ENCODE data around the gene PHF12. TPM values are rescaled to one million over a fixed set of nuclear protein-coding genes. Genes with fewer than 3 reads are reported as not detected.

The PHF12 gene
- polyA plus RNA-seq, 2 of the 4 experiments (the other 2 are of a cell fraction), result 25.3 to 29.9 TPM

- DNase-seq (ENCODE audit: low read depth in 1 of 2, low spot score in 1 of 2) (no peak), ATAC-seq (no peak), FAIRE-seq (no peak)
- Histone ChIP-seq H3K4me2 (no peak overlapping the region), H3K9me3 (no peaks in the 10 kb centered on the region), H3K27ac (no peak overlapping the region), H3K4me1 (peaks cover 7% of the 10 kb centered on the region), H3K4me3 (no peak overlapping the region)
- WGBS (ENCODE audit: missing lambda C conversion rate), result 83% methylated on average over 1 of the region's 1 CpG
- CTCF ChIA-PET, result interaction anchor here (0.6 to 9.9 kb wide), 9 partner anchors 9 to 164 kb away, joined by 3 to 54 read pairs (median 7); partner anchors contain the start of gene DHRS13
- POLR2A ChIA-PET, result no interaction called here
- TF ChIP-seq ZC3H11A (IDR thresholded peaks at IDR 0.05), result no peak
- no peak for TF ChIP-seq POLR2A (IDR thresholded peaks at IDR 0.05; ENCODE audit: low read length)
- TF ChIP-seq RNF2 (IDR thresholded peaks at IDR 0.05; ENCODE audit: borderline replicate concordance, low read depth), result no peak
- TF ChIP-seq REST (IDR thresholded peaks at IDR 0.05), result no peak
- TF ChIP-seq, protein P1, sequence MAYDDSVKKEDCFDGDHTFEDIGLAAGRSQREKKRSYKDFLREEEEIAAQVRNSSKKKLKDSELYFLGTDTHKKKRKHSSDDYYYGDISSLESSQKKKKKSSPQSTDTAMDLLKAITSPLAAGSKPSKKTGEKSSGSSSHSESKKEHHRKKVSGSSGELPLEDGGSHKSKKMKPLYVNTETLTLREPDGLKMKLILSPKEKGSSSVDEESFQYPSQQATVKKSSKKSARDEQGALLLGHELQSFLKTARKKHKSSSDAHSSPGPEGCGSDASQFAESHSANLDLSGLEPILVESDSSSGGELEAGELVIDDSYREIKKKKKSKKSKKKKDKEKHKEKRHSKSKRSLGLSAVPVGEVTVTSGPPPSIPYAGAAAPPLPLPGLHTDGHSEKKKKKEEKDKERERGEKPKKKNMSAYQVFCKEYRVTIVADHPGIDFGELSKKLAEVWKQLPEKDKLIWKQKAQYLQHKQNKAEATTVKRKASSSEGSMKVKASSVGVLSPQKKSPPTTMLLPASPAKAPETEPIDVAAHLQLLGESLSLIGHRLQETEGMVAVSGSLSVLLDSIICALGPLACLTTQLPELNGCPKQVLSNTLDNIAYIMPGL (CRISPR knock-in tag; IDR thresholded peaks at IDR 0.05; ENCODE audit: borderline replicate concordance), result no peak
These were observed 60.1 kb downstream of the PHF12 start for GRCh38 chr17:28891201-28891600.

DNA sequence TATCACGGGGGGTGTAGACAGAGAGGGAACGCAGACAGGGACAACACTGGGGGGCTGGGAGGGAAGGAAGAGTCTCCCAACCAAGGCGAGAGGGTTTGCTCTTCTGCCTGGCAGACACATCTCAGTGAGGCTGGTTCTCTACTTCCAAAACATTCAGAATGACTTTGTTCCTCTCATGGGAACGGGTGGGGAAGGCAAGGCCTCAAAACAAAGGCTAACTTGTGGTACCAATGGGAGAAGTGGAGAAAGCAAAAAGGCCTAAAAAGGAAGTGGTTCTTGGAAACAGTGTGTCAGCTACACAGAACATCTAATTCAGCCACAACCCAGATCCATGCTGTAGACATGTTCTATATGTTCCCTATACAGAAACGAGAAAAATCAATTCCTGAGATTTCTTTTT lies 61.3 kb downstream of the PHF12 start:
- no peak for FAIRE-seq
- Histone ChIP-seq H3K27ac (no peak overlapping the region), H3K4me3 (no peak overlapping the region), H3K4me2 (no peak overlapping the region), H3K9me3 (no peaks in the 10 kb centered on the region), H3K4me1 (no peaks in the 10 kb centered on the region)
- CTCF ChIA-PET, result interaction anchor here (0.7 to 9.9 kb wide), 5 partner anchors 11 to 255 kb away, joined by 3 to 54 read pairs (median 13); partner anchors contain the start of gene DHRS13
- WGBS (ENCODE audit: missing lambda C conversion rate), result 88% methylated on average over 5 of the region's 5 CpGs
- TF ChIP-seq POLR2AphosphoS2 (conservative IDR thresholded peaks at IDR 0.05; ENCODE audit: low read length), result no peak
- POLR2A ChIA-PET, result no interaction called here
- ATAC-seq, result no peak
- no peak for DNase-seq (ENCODE audit: low read depth in 1 of 2, low spot score in 1 of 2)

DNA sequence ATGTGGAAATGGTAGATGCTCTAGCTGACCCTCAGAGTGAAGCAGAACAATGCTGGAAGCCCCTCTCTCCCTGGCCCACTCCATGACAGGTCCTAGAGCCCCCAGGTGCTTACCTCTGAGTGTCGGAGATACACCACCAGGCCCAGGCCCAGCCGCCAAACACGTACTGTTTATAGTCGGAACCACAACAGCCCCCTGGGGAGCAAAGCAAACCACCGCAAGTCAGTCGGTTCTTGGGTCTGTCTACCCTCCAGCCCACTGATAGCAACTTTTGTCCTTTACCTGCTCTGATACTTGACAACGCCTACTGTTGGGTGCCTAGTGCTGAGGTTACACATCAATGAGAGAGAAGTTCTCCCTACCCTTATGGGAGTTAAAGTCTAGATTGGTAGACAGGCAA lies 62.5 kb downstream of the PHF12 start:
- WGBS (ENCODE audit: missing lambda C conversion rate), result 90% methylated on average over 7 of the region's 7 CpGs
- ChIA-PET CTCF (interaction anchor here (0.7 to 9.9 kb wide), 3 partner anchors 10 to 81 kb away, joined by 3 to 54 read pairs (median 13); partner anchors contain the start of gene DHRS13), POLR2A (no interaction called here)
- TF ChIP-seq EHMT2 (IDR thresholded peaks at IDR 0.05; ENCODE audit: low read depth), result no peak
- no peak for TF ChIP-seq ZFP36 (IDR thresholded peaks at IDR 0.05; ENCODE audit: borderline replicate concordance, partially characterized antibody)
- TF ChIP-seq NR3C1 (IDR thresholded peaks at IDR 0.05), result no peak
- no peak for TF ChIP-seq HOXA7 (CRISPR knock-in tag; IDR thresholded peaks at IDR 0.05)
- no peak overlapping the region for H3K4me3 ChIP-seq
- DNase-seq (ENCODE audit: low read depth in 1 of 2, low spot score in 1 of 2), result no peak
- no peak overlapping the region for H3K27ac ChIP-seq
- H3K4me1 ChIP-seq, result no peaks in the 10 kb centered on the region
- H3K9me3 ChIP-seq, result no peaks in the 10 kb centered on the region
- no peak for ATAC-seq
- no peak for FAIRE-seq
- no peak overlapping the region for H3K4me2 ChIP-seq

- no peaks in the 10 kb centered on the region for H3K4me1 ChIP-seq
- ChIA-PET POLR2A (no interaction called here), CTCF (interaction anchor here (0.9 to 9.9 kb wide), 4 partner anchors 9 to 161 kb away, joined by 3 to 54 read pairs (median 4); partner anchors contain the start of gene DHRS13)
- H3K4me3 ChIP-seq, result no peak overlapping the region
- FAIRE-seq (no peak), ATAC-seq (no peak), DNase-seq (ENCODE audit: low read depth in 1 of 2, low spot score in 1 of 2) (no peak)
- H3K9me3 ChIP-seq, result no peaks in the 10 kb centered on the region
- WGBS (ENCODE audit: missing lambda C conversion rate), result 89% methylated on average over 12 of the region's 12 CpGs
- TF ChIP-seq REST (IDR thresholded peaks at IDR 0.05) (no peak), RAD21 (conservative IDR thresholded peaks at IDR 0.05 in 1 of 2, IDR thresholded peaks at IDR 0.05 in 1 of 2) (no peak)
- TF ChIP-seq, protein P1 (CRISPR knock-in tag; IDR thresholded peaks at IDR 0.05; ENCODE audit: borderline replicate concordance), result no peak
- no peak overlapping the region for H3K27ac ChIP-seq
- H3K4me2 ChIP-seq, result no peak overlapping the region
These were observed 63.3 kb downstream of the PHF12 start for GRCh38 chr17:28887871-28888471.

All from A549 (cell line).